Mammary epithelial cell (primary cell): ENCODE data around the gene ABCD3.

Source experiments
- EZH2 ChIP-seq: IDR thresholded peaks from 2 replicates; pipeline ENCODE4 v1.6.1; 2012; ENCODE audit warnings: low read length, inconsistent platforms, borderline replicate concordance
- TF ChIP-seq, protein P1 (sequence below), 2 donors: IDR thresholded peaks in 1 of 2; conservative IDR thresholded peaks in 1 of 2; 2 replicates each; pipeline ENCODE4 v1.5.1; 2011 to 2012; ENCODE audit warnings: inconsistent platforms in 2 of 2, low read length in 2 of 2, mild to moderate bottlenecking in 2 of 2, control low read depth in 1 of 2, low read depth in 1 of 2; ENCODE audit not compliant: insufficient read depth in 1 of 2; ENCODE audit errors: extremely low read depth in 1 of 2

DNA sequence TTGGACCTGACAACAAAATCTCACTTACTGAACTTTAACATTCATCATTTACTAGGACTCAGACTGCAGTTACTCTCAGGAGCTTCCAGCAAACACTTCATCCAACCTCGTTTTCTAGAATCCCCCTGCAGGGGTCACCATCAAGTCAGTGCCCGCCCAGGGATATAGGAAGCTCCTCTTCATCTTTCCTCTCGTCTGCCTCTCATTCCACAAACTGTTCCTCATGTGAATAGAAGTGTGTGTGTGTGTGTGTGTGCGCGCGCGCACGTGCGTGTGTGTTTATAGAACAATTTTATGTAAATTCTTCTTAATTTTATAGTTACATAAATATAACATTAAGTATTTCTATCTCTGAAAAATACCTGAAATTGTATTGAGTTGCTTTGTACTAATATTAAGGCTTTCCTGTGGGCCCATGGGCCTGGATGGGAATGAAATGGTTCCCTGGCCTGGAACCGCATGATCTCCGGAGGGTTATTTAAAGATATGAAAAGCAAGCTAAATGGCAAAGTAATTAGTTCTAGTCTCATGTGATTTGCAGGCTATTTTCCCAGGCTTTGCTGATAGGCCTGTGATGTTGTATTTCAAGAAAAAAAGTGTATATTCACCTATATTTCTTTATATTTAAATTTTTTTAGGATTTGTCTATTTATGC lies 21.7 kb upstream of the ABCD3 start:
- TF ChIP-seq, protein P1, sequence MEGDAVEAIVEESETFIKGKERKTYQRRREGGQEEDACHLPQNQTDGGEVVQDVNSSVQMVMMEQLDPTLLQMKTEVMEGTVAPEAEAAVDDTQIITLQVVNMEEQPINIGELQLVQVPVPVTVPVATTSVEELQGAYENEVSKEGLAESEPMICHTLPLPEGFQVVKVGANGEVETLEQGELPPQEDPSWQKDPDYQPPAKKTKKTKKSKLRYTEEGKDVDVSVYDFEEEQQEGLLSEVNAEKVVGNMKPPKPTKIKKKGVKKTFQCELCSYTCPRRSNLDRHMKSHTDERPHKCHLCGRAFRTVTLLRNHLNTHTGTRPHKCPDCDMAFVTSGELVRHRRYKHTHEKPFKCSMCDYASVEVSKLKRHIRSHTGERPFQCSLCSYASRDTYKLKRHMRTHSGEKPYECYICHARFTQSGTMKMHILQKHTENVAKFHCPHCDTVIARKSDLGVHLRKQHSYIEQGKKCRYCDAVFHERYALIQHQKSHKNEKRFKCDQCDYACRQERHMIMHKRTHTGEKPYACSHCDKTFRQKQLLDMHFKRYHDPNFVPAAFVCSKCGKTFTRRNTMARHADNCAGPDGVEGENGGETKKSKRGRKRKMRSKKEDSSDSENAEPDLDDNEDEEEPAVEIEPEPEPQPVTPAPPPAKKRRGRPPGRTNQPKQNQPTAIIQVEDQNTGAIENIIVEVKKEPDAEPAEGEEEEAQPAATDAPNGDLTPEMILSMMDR (conservative IDR thresholded peaks at IDR 0.05 in 1 of 2, IDR thresholded peaks at IDR 0.05 in 1 of 2; ENCODE audit: extremely low read depth in 1 of 2, insufficient read depth in 1 of 2, low read depth in 1 of 2, low read length in 2 of 2): no peak
- no peak for TF ChIP-seq EZH2
